ENCODE measurements around the gene NEK11.
A peak's percentile ranks its signal among the peaks of the same experiment; 100 is the strongest.

The NEK11 gene

DNA sequence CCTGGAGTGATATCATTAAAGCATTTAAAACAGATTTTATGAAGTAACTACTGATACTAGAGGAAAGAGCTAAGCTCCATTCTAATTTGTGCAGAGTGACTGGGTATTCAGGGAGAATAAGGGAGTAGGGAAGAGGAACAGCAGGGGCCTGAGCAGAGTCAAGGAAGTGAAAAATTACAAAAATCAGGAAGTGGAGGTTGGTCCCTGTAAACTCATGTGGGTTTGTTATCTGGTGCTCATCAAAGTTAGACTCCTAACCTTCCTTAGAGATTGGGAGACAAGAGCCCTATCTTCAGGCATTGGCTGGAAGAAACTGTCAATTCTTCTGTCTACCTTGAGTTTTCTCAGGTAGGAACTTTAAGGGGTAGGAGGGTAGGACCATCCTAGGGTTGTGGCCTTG lies 82.5 kb downstream of the NEK11 start:
- Histone ChIP-seq H4K8ac (ENCODE audit: low read depth, low read length) (no peak overlapping the region), H4K5ac (ENCODE audit: low read length) (no peak overlapping the region), H3K18ac (ENCODE audit: low read length) (no peak overlapping the region), H2AK5ac (ENCODE audit: low read length) (no peak overlapping the region), H3K36me3 (ENCODE audit: control insufficient read depth, insufficient read depth, low read length) (no peaks in the 10 kb centered on the region), H3K4me1 (ENCODE audit: control insufficient read depth, low read depth, low read length) (no peaks in the 10 kb centered on the region), H3K56ac (ENCODE audit: low read length) (no peak overlapping the region), H3K79me1 (ENCODE audit: low read length) (no peaks in the 10 kb centered on the region), H3K4me3 (ENCODE audit: low read length) (no peak overlapping the region), H2BK15ac (replicated peaks; ENCODE audit: low read depth) (no peak overlapping the region), H3K27me3 (ENCODE audit: insufficient read depth, low read length, poor library complexity) (no peaks in the 10 kb centered on the region), H3K4ac (ENCODE audit: low read depth, low read length) (no peak overlapping the region), H2BK120ac (ENCODE audit: low read depth, low read length) (no peak overlapping the region), H3K4me2 (ENCODE audit: low read length) (no peak overlapping the region), H3K9ac (ENCODE audit: low read length) (no peak overlapping the region), H3K79me2 (ENCODE audit: control insufficient read depth, insufficient read depth, low read length) (no peaks in the 10 kb centered on the region), H2BK5ac (ENCODE audit: low read length) (no peak overlapping the region), H3K23ac (ENCODE audit: low read length) (no peak overlapping the region), H3K27ac (ENCODE audit: low read depth, low read length) (no peak overlapping the region)
- peak; percentile 3 for DNase-seq

DNA sequence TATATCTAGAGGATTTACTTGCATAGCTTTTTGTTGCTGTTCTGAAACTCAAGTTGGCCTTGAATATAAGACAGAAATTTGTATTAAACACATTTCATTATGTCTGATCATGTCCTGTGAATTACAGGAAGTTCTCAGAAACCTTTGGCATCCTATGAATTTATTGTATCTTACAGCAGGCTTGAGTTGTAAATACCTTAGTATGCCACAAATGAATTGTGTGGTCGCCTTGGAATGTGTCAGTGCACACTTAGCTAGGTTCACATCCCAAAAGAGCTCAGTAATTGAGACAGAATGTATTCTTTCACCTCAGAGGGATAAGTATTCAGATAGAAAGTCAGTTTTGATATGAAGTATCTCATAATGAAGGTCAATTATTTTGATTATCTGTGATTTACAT lies 83.4 kb downstream of the NEK11 start:
- Histone ChIP-seq H3K4me3 (ENCODE audit: low read length) (no peak overlapping the region), H3K56ac (ENCODE audit: low read length) (no peak overlapping the region), H3K4me2 (ENCODE audit: low read length) (no peak overlapping the region), H2BK120ac (ENCODE audit: low read depth, low read length) (no peak overlapping the region), H3K9ac (ENCODE audit: low read length) (no peak overlapping the region), H2AK5ac (ENCODE audit: low read length) (no peak overlapping the region), H4K8ac (ENCODE audit: low read depth, low read length) (no peak overlapping the region), H3K18ac (ENCODE audit: low read length) (no peak overlapping the region), H3K23ac (ENCODE audit: low read length) (no peak overlapping the region), H2BK5ac (ENCODE audit: low read length) (no peak overlapping the region), H3K36me3 (ENCODE audit: control insufficient read depth, insufficient read depth, low read length) (no peaks in the 10 kb centered on the region), H2BK15ac (replicated peaks; ENCODE audit: low read depth) (no peak overlapping the region), H3K4ac (ENCODE audit: low read depth, low read length) (no peak overlapping the region), H3K27ac (ENCODE audit: low read depth, low read length) (no peak overlapping the region), H3K4me1 (ENCODE audit: control insufficient read depth, low read depth, low read length) (no peaks in the 10 kb centered on the region), H3K79me2 (ENCODE audit: control insufficient read depth, insufficient read depth, low read length) (no peaks in the 10 kb centered on the region), H4K5ac (ENCODE audit: low read length) (no peak overlapping the region), H3K27me3 (ENCODE audit: insufficient read depth, low read length, poor library complexity) (no peaks in the 10 kb centered on the region), H3K79me1 (ENCODE audit: low read length) (no peaks in the 10 kb centered on the region)
- WGBS (ENCODE audit: extremely low coverage, insufficient coverage, low lambda C conversion rate) = no CpG with 5 or more reads among the region's 1 CpG
- peak; percentile 3 for DNase-seq

DNA sequence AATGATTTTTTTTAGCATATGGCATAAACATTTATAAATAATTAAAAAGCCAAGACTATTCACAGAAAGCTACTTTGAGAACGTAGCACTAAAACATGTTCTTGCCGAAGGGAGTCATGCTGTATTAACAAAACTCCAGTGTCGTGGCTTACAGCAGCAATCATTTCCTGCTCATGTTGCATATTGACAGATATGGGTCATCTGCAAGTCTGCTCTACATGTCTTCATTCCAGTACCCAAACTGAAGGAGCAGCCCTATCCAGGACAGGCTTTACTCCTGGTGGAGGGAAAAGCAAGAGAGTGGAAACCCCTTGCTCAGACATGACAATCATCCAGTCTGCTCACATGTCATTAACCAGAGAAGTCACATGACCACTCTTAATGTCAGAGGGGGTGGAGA lies 87.6 kb downstream of the NEK11 start:
- Histone ChIP-seq H3K4me3 (ENCODE audit: low read length) (no peak overlapping the region), H2BK15ac (replicated peaks; ENCODE audit: low read depth) (no peak overlapping the region), H3K18ac (ENCODE audit: low read length) (no peak overlapping the region), H2BK5ac (ENCODE audit: low read length) (no peak overlapping the region), H3K4ac (ENCODE audit: low read depth, low read length) (no peak overlapping the region), H3K9ac (ENCODE audit: low read length) (no peak overlapping the region), H4K5ac (ENCODE audit: low read length) (no peak overlapping the region), H3K56ac (ENCODE audit: low read length) (no peak overlapping the region), H4K8ac (ENCODE audit: low read depth, low read length) (no peak overlapping the region), H3K4me1 (ENCODE audit: control insufficient read depth, low read depth, low read length) (no peaks in the 10 kb centered on the region), H3K36me3 (ENCODE audit: control insufficient read depth, insufficient read depth, low read length) (no peaks in the 10 kb centered on the region), H3K27ac (ENCODE audit: low read depth, low read length) (no peak overlapping the region), H3K4me2 (ENCODE audit: low read length) (no peak overlapping the region), H3K79me1 (ENCODE audit: low read length) (no peaks in the 10 kb centered on the region), H3K79me2 (ENCODE audit: control insufficient read depth, insufficient read depth, low read length) (no peaks in the 10 kb centered on the region), H2AK5ac (ENCODE audit: low read length) (no peak overlapping the region), H2BK120ac (ENCODE audit: low read depth, low read length) (no peak overlapping the region), H3K23ac (ENCODE audit: low read length) (no peak overlapping the region), H3K27me3 (ENCODE audit: insufficient read depth, low read length, poor library complexity) (no peaks in the 10 kb centered on the region)
- no peak for DNase-seq
- no CpG with 5 or more reads among the region's 3 CpGs for WGBS (ENCODE audit: extremely low coverage, insufficient coverage, low lambda C conversion rate)

DNA sequence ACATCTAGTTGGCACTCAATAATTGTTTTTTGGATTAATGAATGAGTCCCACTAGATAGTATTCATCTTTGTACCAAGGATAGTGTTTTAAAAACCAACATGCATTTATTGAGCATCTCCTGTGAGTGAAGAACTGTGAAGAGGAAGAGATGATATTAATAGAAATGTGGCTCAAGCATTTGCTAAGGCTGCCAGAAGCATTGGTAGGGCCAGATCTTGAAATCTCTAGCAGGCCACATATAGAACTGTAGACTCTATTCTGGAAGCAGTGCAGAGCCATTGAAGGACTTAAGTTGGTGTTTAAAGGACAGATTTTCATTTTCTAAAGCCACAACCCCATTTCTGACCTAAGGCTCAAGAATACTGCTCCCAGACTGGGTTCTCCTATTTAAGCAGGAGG lies 99.0 kb downstream of the NEK11 start:
- H3K9ac ChIP-seq (ENCODE audit: low read length) = no peak overlapping the region
- no peaks in the 10 kb centered on the region for H3K36me3 ChIP-seq (ENCODE audit: control insufficient read depth, insufficient read depth, low read length)
- no peaks in the 10 kb centered on the region for H3K4me1 ChIP-seq (ENCODE audit: control insufficient read depth, low read depth, low read length)
- no peak overlapping the region for H3K18ac ChIP-seq (ENCODE audit: low read length)
- no peak overlapping the region for H2AK5ac ChIP-seq (ENCODE audit: low read length)
- no peak overlapping the region for H4K5ac ChIP-seq (ENCODE audit: low read length)
- no peaks in the 10 kb centered on the region for H3K79me1 ChIP-seq (ENCODE audit: low read length)
- no peak overlapping the region for H3K27ac ChIP-seq (ENCODE audit: low read depth, low read length)
- DNase-seq = no peak
- H4K8ac ChIP-seq (ENCODE audit: low read depth, low read length) = no peak overlapping the region
- no peaks in the 10 kb centered on the region for H3K27me3 ChIP-seq (ENCODE audit: insufficient read depth, low read length, poor library complexity)
- no peaks in the 10 kb centered on the region for H3K79me2 ChIP-seq (ENCODE audit: control insufficient read depth, insufficient read depth, low read length)
- H3K4me2 ChIP-seq (ENCODE audit: low read length) = no peak overlapping the region
- no peak overlapping the region for H3K4ac ChIP-seq (ENCODE audit: low read depth, low read length)
- no peak overlapping the region for H2BK5ac ChIP-seq (ENCODE audit: low read length)
- no peak overlapping the region for H3K23ac ChIP-seq (ENCODE audit: low read length)
- no peak overlapping the region for H2BK120ac ChIP-seq (ENCODE audit: low read depth, low read length)
- no peak overlapping the region for H3K4me3 ChIP-seq (ENCODE audit: low read length)
- H2BK15ac ChIP-seq (replicated peaks; ENCODE audit: low read depth) = no peak overlapping the region
- no peak overlapping the region for H3K56ac ChIP-seq (ENCODE audit: low read length)

DNA sequence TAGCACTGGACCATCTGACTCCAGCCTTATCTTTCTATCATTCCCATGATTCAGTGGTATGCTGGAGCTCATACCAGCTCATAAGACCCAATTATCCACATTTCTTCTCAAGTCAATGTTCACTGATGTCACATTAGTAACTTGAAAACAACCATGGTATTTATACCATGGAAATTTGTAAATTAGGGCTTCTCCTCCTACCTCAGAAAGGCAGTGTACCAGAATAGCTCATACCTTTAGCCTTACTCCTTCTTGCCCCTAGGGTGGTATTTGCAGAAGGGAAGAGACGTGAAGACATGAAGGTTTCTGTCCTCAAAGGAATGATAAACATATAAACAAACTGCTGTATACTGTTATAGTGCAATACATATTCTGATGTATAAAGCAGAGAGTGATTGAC lies 114.2 kb downstream of the NEK11 start:
- H2BK5ac ChIP-seq (ENCODE audit: low read length) = no peak overlapping the region
- H2BK15ac ChIP-seq (replicated peaks; ENCODE audit: low read depth) = no peak overlapping the region
- no peak overlapping the region for H2BK120ac ChIP-seq (ENCODE audit: low read depth, low read length)
- no peaks in the 10 kb centered on the region for H3K79me2 ChIP-seq (ENCODE audit: control insufficient read depth, insufficient read depth, low read length)
- H3K27ac ChIP-seq (ENCODE audit: low read depth, low read length) = no peak overlapping the region
- no peaks in the 10 kb centered on the region for H3K36me3 ChIP-seq (ENCODE audit: control insufficient read depth, insufficient read depth, low read length)
- no peaks in the 10 kb centered on the region for H3K27me3 ChIP-seq (ENCODE audit: insufficient read depth, low read length, poor library complexity)
- H3K4me1 ChIP-seq (ENCODE audit: control insufficient read depth, low read depth, low read length) = peaks cover 2% of the 10 kb centered on the region
- DNase-seq = no peak
- no peak overlapping the region for H4K5ac ChIP-seq (ENCODE audit: low read length)
- H3K56ac ChIP-seq (ENCODE audit: low read length) = no peak overlapping the region
- no peak overlapping the region for H3K4me2 ChIP-seq (ENCODE audit: low read length)
- no peak overlapping the region for H4K8ac ChIP-seq (ENCODE audit: low read depth, low read length)
- no CpG with 5 or more reads among the region's 1 CpG for WGBS (ENCODE audit: extremely low coverage, insufficient coverage, low lambda C conversion rate)
- no peaks in the 10 kb centered on the region for H3K79me1 ChIP-seq (ENCODE audit: low read length)
- no peak overlapping the region for H3K18ac ChIP-seq (ENCODE audit: low read length)
- H2AK5ac ChIP-seq (ENCODE audit: low read length) = no peak overlapping the region
- H3K23ac ChIP-seq (ENCODE audit: low read length) = no peak overlapping the region
- no peak overlapping the region for H3K4ac ChIP-seq (ENCODE audit: low read depth, low read length)
- H3K4me3 ChIP-seq (ENCODE audit: low read length) = no peak overlapping the region
- no peak overlapping the region for H3K9ac ChIP-seq (ENCODE audit: low read length)

DNA sequence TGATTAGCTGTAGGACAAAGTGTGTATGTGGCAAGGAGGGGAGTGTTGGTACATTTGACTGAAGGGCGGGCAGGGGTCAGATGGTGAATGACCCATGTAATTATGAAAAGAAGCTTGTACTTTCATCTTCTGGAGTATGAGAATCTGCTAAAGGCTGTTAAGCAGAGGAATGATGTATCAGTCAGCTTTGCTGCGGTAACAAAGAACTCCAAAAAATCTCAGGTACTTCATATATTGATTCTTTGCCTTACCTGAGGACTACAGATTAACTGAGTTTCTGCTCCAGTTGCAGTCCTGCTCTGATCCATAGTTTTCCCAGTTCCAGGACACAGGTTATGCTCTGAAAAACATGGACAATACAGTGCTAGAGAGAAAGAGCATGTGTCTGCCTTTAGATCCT lies 115.1 kb downstream of the NEK11 start:
- Histone ChIP-seq H4K8ac (ENCODE audit: low read depth, low read length) (no peak overlapping the region), H3K9ac (ENCODE audit: low read length) (no peak overlapping the region), H3K36me3 (ENCODE audit: control insufficient read depth, insufficient read depth, low read length) (no peaks in the 10 kb centered on the region), H4K5ac (ENCODE audit: low read length) (no peak overlapping the region), H3K18ac (ENCODE audit: low read length) (no peak overlapping the region), H2BK5ac (ENCODE audit: low read length) (no peak overlapping the region), H3K4me3 (ENCODE audit: low read length) (no peak overlapping the region), H3K4me2 (ENCODE audit: low read length) (no peak overlapping the region), H2BK120ac (ENCODE audit: low read depth, low read length) (no peak overlapping the region), H3K27ac (ENCODE audit: low read depth, low read length) (no peak overlapping the region), H3K56ac (ENCODE audit: low read length) (no peak overlapping the region), H3K79me1 (ENCODE audit: low read length) (no peaks in the 10 kb centered on the region), H3K4me1 (ENCODE audit: control insufficient read depth, low read depth, low read length) (peaks cover 2% of the 10 kb centered on the region), H3K79me2 (ENCODE audit: control insufficient read depth, insufficient read depth, low read length) (no peaks in the 10 kb centered on the region), H3K4ac (ENCODE audit: low read depth, low read length) (no peak overlapping the region), H2BK15ac (replicated peaks; ENCODE audit: low read depth) (no peak overlapping the region), H2AK5ac (ENCODE audit: low read length) (no peak overlapping the region), H3K27me3 (ENCODE audit: insufficient read depth, low read length, poor library complexity) (no peaks in the 10 kb centered on the region), H3K23ac (ENCODE audit: low read length) (no peak overlapping the region)
- DNase-seq = no peak
- WGBS (ENCODE audit: extremely low coverage, insufficient coverage, low lambda C conversion rate) = no CpG with 5 or more reads among the region's 2 CpGs

Data from mesendoderm (in vitro differentiated cells).